ENCODE data around the gene H6PD.
"Not testable (repeated sequence)": the region's sequence is repeated elsewhere in the genome, so short reads cannot be mapped to it uniquely, and the experiment has no call there.

The H6PD gene

DNA sequence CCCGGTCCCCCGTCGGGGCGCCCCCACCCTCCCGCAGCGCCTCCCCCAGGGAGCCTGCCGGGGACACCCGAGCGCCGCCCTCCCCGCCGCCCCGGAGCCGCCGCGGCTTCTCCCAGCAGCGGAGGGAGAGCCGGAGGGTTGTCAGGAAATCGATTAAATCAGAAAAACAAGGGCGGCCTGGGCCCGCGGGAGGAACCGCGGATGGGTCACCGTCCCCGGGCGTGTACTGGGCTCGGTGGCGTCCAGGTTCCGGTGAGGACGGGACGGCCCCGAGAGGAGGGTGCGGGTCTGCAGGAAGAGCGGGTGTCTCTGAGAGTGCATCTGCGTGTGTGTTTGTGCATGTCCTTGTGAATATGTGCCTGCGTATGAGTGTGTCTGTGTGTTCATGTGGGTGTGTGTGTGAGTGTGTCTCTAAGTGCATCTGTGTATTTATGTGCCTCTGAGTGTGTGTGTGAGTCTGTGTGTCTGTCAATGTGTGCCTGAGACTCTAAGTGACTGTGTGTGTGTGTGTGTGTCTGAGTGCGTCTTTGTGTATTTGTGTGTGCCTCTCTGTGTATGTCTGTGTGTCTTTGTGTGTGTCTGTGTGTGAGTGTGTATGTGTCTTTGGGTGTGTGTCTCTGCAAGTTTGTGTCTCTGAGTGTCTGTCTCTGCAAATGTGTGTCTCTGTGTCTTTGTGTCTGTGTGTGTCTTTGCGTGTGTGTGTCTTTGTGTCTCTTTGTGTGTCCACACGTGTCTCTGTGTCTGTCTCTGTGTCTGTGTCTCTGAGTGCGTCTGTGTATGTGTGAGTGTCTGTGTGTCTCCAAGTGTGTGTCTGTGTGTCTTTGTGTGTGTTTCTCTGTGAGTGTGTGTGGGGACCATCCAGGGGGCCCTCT is 59.2 kb downstream of the H6PD start:
- Mint-ChIP-seq H3K4me3 (no peak overlapping the region), H3K27ac (no peak overlapping the region), H3K27me3 (no peaks in the 10 kb centered on the region), H3K4me1 (peaks cover 0 to 5% of the 10 kb centered on the region in 2 donors), H3K36me3 (peaks cover 2 to 4% of the 10 kb centered on the region in 2 donors), H3K9me3 (peaks cover 2 to 4% of the 10 kb centered on the region in 2 donors)
- peak; percentile 20 to 32 for ATAC-seq (replicated peaks)
- no peak for DNase-seq

DNA sequence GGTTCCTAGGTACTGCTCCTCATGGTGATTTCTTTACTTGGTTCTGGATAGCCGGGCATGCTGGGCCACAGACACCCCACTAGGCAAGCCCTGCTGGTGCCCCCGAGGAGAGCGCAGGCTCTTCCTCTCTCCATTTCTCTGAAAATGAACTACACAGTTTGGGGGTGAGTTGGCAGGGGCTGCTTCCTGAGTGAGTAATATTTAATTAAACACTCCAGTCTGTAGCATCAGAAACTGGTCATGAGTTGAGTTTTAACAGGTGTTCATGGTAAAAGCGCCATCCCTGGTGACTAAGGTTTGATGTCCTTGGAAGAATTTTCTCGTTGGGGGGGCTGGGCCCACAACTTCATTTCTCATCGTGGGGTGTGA is 59.8 kb downstream of the H6PD start:
- Mint-ChIP-seq H3K36me3 (no peaks in the 10 kb centered on the region), H3K27me3 (no peaks in the 10 kb centered on the region), H3K27ac (no peak overlapping the region), H3K4me1 (peaks cover 0 to 5% of the 10 kb centered on the region in 2 donors), H3K4me3 (no peak overlapping the region), H3K9me3 (no peaks in the 10 kb centered on the region)
- DNase-seq, result no peak
- ATAC-seq (replicated peaks), result peak in 1 of 2 donors; percentile 28

DNA sequence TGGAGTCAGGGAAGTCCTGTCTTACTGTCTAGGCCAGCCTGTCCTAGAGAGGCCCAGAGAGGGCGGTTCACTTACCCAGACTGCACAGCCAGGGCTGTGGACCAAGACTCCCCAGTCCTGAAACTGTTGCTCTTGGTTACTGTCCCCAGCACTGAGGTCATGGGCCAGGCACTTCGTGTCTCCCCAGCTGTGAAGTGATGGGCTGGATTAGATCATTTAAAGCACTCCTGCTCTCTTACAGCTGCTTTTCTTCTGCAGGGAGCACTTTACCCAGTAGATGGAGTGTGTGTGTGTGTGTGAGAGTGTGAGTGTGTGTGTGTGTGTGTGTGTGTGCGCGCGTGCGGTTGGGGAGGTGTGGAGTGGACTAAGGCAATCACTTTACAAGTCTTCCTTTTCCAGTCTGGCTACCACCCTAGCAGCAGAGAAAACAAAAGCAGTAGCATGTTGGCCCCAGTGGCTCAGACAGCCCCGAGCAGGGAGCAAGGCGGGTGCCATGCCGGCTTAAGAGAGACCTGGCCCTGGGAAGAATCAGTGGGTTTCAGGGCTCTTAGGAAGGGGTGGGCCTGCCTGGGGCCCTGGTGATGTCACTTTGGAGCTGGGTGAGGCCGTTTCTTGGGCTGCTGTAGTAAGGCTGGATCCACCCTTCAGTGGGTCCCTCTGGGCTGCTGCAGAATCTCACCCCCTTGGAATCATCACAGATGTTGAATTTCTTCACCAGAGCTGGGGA is 60.5 kb downstream of the H6PD start:
- no peak overlapping the region for H3K27ac Mint-ChIP-seq
- peaks cover under 1 to 5% of the 10 kb centered on the region in 2 donors for H3K4me1 Mint-ChIP-seq
- H3K27me3 Mint-ChIP-seq, result no peaks in the 10 kb centered on the region
- DNase-seq (no peak), ATAC-seq (replicated peaks) (peak; percentile 41 to 45)
- no peaks in the 10 kb centered on the region for H3K36me3 Mint-ChIP-seq
- H3K9me3 Mint-ChIP-seq, result no peaks in the 10 kb centered on the region
- H3K4me3 Mint-ChIP-seq, result no peak overlapping the region

DNA sequence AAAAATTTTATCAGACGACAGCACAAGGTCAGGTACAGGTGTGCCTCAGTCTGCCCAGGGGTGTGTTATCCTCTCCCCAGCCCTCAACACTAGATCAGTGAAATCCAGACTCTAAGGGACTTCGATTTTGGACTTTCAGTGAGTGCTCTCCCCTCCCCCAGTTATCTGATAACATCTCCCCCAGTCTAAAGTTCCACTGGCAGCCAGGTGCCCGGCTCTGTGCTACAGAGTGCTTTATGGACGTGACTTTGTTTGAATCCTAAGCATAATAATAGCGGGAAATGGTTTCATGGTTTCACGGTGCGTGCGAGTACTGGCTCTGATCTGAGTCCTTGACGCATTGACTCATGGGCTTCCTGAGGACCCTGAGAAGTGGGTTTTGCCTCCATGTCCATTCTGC is 61.3 kb downstream of the H6PD start:
- DNase-seq (no peak), ATAC-seq (replicated peaks) (no peak)
- Mint-ChIP-seq H3K27ac (no peak overlapping the region), H3K4me3 (no peak overlapping the region), H3K9me3 (no peaks in the 10 kb centered on the region), H3K27me3 (no peaks in the 10 kb centered on the region), H3K36me3 (no peaks in the 10 kb centered on the region), H3K4me1 (peaks cover 7 to 13% of the 10 kb centered on the region in 2 donors)

DNA sequence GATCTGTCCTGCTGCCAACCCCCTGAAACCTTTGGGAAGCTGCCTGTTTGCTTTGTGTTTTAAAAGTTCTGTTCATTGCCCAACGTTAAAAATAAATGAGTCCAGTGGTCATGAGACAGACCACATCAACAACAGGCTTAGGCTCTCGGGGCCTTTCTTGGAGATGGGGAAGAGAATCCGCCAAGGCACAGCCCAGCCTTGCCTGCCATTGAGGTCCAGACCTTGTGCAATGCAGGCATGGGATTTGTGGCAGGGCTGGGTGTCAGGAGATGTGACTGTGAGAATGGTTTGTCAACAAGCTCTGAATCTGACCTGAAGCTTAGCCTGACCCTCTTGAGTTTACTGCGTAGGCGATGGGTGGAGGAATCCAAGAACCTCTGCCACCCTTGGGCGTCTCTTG is 62.3 kb downstream of the H6PD start:
- ATAC-seq (replicated peaks), result no peak
- Mint-ChIP-seq H3K9me3 (no peaks in the 10 kb centered on the region), H3K4me3 (no peak overlapping the region), H3K27me3 (no peaks in the 10 kb centered on the region), H3K27ac (no peak overlapping the region), H3K36me3 (no peaks in the 10 kb centered on the region), H3K4me1 (peaks cover 8 to 16% of the 10 kb centered on the region in 2 donors)
- no peak for DNase-seq

DNA sequence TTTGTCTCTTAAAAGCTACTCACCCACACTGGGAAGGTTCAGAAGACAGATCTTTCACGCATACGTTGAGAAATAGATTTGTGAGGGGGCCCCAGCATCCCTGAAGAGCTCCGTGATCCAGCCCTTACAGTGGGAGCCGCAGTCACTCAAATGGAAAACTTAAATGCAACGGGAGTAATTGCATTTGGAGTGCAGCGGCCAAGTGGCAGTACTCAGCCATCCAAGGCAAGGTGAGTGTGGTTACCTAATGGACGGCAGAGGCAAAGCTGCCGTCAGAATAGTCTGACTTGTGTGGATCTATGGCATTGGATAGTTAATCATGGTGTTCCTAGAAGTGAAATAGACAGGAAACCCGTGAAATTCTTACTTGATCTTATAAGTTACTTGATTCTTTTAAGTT is 63.3 kb downstream of the H6PD start:
- H3K27ac Mint-ChIP-seq, result no peak overlapping the region
- peaks cover 18 to 19% of the 10 kb centered on the region in 2 donors for H3K4me1 Mint-ChIP-seq
- H3K36me3 Mint-ChIP-seq, result no peaks in the 10 kb centered on the region
- DNase-seq, result no peak
- no peaks in the 10 kb centered on the region for H3K27me3 Mint-ChIP-seq
- H3K4me3 Mint-ChIP-seq, result no peak overlapping the region
- no peak for ATAC-seq (replicated peaks)
- peaks cover 0 to under 1% of the 10 kb centered on the region in 2 donors for H3K9me3 Mint-ChIP-seq

DNA sequence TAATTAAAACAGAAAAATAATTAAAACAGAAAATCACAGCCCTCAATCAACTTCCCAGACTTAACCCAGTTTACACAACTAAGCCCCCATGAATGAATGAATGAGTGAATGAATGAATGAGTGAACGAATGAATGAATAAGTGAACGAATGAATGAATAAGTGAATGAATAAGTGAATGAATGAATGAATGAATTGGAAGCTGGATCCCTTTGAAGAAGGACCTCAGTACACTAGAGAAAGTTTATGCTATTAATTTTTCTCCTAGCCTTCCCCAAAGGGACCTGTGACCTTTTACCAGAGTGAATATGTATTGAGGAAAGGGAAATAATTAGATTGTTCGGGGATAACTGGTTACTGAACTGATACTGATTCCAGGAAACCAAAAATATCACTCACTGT is 63.7 kb downstream of the H6PD start:
- Mint-ChIP-seq H3K36me3 (no peaks in the 10 kb centered on the region), H3K9me3 (peaks cover 0 to 1% of the 10 kb centered on the region in 2 donors), H3K4me1 (peaks cover 22 to 23% of the 10 kb centered on the region in 2 donors), H3K27me3 (no peaks in the 10 kb centered on the region), H3K27ac (no peak overlapping the region), H3K4me3 (no peak overlapping the region)
- DNase-seq, result no peak
- ATAC-seq (replicated peaks), result no peak

DNA sequence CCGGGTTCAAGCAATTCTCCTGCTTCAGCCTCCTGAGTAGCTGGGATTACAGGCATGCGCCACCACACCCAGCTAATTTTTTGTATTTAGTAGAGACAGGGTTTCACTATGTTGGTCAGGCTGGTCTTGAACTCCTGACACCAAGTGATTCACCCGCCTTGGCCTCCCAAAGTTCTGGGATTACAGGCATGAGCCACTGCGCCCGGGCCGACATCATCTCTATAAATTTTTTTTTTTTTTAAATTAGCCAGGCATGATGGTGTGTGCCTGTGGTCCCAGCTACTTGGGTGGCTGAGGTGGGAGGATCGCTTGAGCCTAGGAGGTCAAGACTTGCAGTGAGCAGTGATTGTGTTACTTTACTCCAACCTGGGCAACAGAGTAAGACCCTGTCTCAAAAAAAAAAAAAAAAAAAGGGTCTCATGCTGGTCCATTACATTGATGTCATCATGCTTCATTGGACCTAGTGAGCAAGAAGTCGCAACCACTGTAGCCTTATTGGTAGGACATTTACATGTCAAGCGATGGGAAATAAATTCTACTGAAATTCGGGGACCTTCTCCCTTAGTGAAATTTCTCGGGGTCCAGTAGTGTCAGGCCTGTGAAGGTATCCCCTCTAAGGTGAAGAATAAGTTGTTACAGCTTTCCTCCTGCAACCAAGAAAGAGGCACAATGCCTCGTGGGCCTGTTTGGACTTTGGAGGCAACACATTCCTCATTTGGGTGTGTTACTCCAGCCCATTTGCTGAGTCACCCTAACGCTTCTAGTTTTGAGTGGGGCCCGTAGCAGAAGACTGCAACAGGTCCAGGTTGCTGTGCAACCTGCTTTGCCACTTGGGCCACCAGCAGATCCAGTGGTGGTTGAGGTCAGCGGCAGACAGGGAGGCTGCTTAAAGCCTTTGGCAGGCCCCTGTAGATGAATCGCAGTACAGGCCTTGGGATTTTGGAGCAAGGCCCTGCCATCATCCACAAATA is 65.3 kb downstream of the H6PD start:
- not testable (repeated sequence) for DNase-seq; H3K36me3 Mint-ChIP-seq; ATAC-seq (replicated peaks); H3K4me3 Mint-ChIP-seq; H3K9me3 Mint-ChIP-seq; H3K27me3 Mint-ChIP-seq; H3K27ac Mint-ChIP-seq
- peaks cover 24 to 26% of the 10 kb centered on the region in 2 donors for H3K4me1 Mint-ChIP-seq

DNA sequence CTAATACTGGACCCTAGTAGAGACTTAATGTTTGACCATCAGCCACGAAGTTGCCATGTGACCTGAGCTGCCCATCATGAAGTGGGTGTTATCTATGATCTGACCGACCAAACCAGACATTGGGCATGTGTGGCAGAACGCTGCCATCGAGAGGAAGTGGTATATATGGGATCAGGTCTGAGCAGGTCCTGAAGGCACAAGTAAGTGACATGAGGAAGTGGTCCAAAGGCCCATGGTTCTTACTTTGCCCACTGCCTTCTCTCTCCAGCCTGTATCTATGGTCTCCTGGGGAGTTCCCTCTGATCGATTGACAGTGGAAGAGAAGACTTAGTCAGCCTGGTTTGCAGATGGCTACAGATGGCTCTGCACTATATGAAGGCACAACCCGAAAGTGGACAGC is 66.0 kb downstream of the H6PD start:
- H3K36me3 Mint-ChIP-seq, result no peaks in the 10 kb centered on the region
- DNase-seq (no peak), ATAC-seq (replicated peaks) (peak; percentile 44 to 58)
- no peaks in the 10 kb centered on the region for H3K27me3 Mint-ChIP-seq
- H3K27ac Mint-ChIP-seq, result no peak overlapping the region
- no peak overlapping the region for H3K4me3 Mint-ChIP-seq
- H3K9me3 Mint-ChIP-seq, result peaks cover 0 to 1% of the 10 kb centered on the region in 2 donors
- H3K4me1 Mint-ChIP-seq, result peaks cover 24 to 33% of the 10 kb centered on the region in 2 donors

DNA sequence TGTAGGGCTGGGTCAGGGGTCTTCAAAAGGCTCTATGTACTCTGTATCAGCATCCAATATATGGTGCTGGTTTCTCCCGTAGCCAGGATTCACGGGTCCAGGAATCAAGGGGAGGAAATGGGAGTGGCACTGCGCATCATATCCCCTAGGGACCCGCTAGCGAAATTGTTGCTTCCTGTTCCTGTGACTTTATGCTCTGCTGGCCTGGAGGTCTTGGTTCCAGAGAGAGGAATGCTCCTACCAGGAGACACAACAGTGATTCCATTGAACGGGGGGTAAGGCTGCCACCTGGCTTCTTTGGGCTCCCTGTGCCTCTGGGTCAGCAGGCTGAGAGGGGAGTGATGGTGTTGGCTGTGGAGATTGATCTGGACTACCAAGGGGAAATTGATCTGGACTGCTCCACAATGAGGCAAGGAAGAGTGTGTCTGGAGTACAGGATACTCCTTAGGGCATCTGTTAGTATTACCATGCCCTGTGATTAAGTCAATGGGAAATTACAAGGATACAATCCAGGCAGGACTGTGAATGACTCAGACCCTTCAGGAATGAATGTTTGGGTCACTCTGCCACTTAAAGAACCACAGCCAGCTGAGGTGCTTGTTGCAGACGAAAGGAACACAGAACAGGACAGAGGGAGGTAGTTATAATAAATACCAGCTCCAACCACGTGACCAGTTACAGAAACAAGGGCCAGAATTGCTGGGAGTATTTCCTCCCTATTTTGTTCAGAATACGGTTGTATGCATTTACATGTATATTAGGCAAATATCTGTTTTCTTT is 68.4 kb downstream of the H6PD start:
- Mint-ChIP-seq H3K9me3 (peaks cover 0 to 1% of the 10 kb centered on the region in 2 donors), H3K4me3 (peak overlapping the region; percentile 23 to 42), H3K4me1 (peaks cover 28 to 42% of the 10 kb centered on the region in 2 donors), H3K27ac (no peak overlapping the region), H3K27me3 (no peaks in the 10 kb centered on the region), H3K36me3 (no peaks in the 10 kb centered on the region)
- DNase-seq, result no peak
- peak in 1 of 2 donors; percentile 14 for ATAC-seq (replicated peaks)

DNA sequence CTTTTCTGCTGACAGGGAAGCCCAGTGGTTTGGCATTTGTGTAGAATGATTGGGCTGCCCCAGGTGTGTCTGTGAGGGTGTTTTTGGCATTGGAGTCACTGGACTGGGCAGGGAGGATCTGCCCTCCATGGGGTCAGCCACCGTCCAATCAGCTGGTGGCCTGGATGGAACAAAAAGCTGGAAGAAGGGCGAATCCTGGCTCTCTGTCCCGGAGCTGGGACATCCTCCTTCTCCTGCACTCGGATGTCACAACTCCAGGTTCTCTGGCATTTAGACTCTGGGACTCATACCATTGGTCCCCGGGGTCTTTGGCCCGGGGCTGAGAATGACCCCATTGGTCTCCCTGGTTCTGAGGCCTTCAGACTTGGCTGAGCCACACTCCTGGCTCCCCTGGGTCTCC is 69.3 kb downstream of the H6PD start:
- Mint-ChIP-seq H3K4me3 (no peak overlapping the region), H3K27me3 (no peaks in the 10 kb centered on the region), H3K4me1 (peaks cover 28 to 46% of the 10 kb centered on the region in 2 donors), H3K9me3 (peaks cover 0 to 1% of the 10 kb centered on the region in 2 donors), H3K27ac (no peak overlapping the region), H3K36me3 (no peaks in the 10 kb centered on the region)
- ATAC-seq (replicated peaks) (no peak), DNase-seq (no peak)

DNA sequence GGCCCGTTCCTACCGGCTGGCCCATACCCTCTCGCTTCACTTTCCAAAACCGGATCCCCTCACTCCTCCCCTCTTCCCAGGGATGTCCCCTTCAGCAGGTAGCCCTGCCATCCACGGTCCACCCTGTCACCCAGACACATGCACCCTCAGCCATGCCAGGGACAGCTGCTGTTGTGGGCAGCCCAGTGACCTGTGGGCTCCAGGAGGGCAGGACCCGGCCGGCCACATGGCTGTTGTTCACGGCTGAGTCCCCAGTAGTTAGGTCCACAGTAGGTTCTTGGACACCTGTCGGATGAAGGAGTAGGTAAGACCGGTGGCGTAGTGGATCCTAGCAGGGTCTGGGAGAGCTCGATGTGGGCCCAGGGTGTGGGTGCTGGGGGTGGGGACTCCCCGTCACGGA is 70.6 kb downstream of the H6PD start:
- DNase-seq (no peak), ATAC-seq (replicated peaks) (no peak)
- Mint-ChIP-seq H3K4me3 (no peak overlapping the region), H3K9me3 (peaks cover 0 to 1% of the 10 kb centered on the region in 2 donors), H3K36me3 (no peaks in the 10 kb centered on the region), H3K4me1 (peaks cover 30 to 50% of the 10 kb centered on the region in 2 donors), H3K27me3 (no peaks in the 10 kb centered on the region), H3K27ac (peak overlapping the region; percentile 10)

DNA sequence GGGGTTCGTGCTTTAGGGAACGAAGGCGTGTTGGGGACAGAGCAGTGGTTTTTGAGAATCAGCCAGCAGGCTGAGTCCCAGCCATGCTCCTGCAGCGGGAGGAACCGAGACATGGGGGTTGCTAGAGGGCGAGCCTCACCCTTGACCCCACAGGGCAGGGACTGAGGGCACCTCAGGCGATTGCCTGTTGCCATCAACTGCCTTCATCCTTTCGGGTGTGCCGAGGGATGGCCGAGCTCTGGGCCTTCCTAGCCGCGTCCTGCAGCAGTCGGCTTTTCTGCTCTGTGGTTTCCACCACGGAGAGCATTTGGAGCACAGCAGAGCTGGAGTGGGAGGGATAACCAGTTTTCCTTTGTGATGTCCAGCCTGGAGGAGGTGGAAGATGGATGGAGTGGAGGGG is 71.4 kb downstream of the H6PD start:
- no peak overlapping the region for H3K27ac Mint-ChIP-seq

More for the DNA sequence above, 71.4 kb downstream of the H6PD start:
- ATAC-seq (replicated peaks) (no peak), DNase-seq (no peak)
- Mint-ChIP-seq H3K4me1 (peaks cover 23 to 44% of the 10 kb centered on the region in 2 donors), H3K36me3 (no peaks in the 10 kb centered on the region), H3K27me3 (no peaks in the 10 kb centered on the region), H3K9me3 (peaks cover 0 to 1% of the 10 kb centered on the region in 2 donors), H3K4me3 (peak overlapping the region in 1 of 2 donors; percentile 9)
